ENCODE results near the gene HSPB7. TPM values are rescaled to one million over a fixed set of nuclear protein-coding genes. Genes with fewer than 3 reads are reported as not detected.
"Not testable (repeated sequence)": the region's sequence is repeated elsewhere in the genome, so short reads cannot be mapped to it uniquely, and the experiment has no call there.

Gene HSPB7
- total RNA-seq, 1 experiment from 2014 or later, result not detected

DNA sequence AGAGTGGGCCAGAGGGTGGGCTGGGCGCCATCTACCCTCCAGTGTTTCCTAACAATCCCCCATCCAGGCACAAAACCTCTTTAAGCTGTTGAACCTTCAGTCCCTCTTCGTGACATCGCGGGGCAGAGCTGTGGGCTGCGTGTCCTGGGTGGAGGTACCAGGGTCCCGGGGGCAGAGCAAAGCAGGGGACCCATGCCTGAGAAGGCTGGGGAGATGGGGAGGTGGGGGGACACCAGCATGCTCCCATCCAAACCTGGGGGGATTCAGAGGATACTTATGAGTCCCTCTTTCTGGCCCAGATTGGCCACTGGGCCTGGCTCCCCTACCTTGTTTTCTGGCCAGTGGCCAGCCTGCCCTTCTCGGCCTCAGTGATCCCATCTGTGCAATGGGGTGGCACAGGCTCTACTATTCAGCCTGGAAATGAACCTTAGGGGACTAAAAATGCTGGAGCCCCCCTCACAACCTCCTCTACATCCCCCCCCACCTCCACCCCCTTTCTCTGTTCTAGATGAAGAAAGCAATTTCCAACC, 15.3 kb upstream of the HSPB7 start:
- H3K14ac ChIP-seq (ENCODE audit: insufficient read depth, low read length); H2BK120ac ChIP-seq (ENCODE audit: low read depth, low read length, poor library complexity, severe bottlenecking); H4K91ac ChIP-seq (ENCODE audit: insufficient read length, low read depth, low read length); H3K79me1 ChIP-seq (ENCODE audit: insufficient read depth, low read depth, low read length, poor library complexity, severe bottlenecking); H3K18ac ChIP-seq (ENCODE audit: insufficient read length, low read depth, low read length); H3K4me3 Mint-ChIP-seq; H2BK5ac ChIP-seq (ENCODE audit: insufficient read length, low read length); H2AK5ac ChIP-seq (ENCODE audit: insufficient read length, low read length); H3K56ac ChIP-seq (ENCODE audit: insufficient read length, low read depth, low read length); H3K4me1 ChIP-seq (ENCODE audit: insufficient read depth, low read length); H3K36me3 Mint-ChIP-seq (ENCODE audit: insufficient read depth in 1 of 3, low read depth in 3 of 3); H3K9me3 ChIP-seq (ENCODE audit: control insufficient read depth, low read depth, low read length); H3T11ph ChIP-seq (ENCODE audit: low read length); H3K27ac Mint-ChIP-seq; H3K27ac ChIP-seq (ENCODE audit: insufficient read length, low read depth, low read length); H3K79me2 ChIP-seq (ENCODE audit: insufficient read depth, low read length); H4K5ac ChIP-seq (ENCODE audit: insufficient read length, low read depth, low read length); H3K23me2 ChIP-seq (ENCODE audit: insufficient read length, low read depth, low read length, poor library complexity, severe bottlenecking); DNase-seq; H4K20me1 ChIP-seq (ENCODE audit: control insufficient read depth, insufficient read depth, insufficient read length); H3K9ac ChIP-seq (ENCODE audit: extremely low read depth, insufficient read length, low read length); H3K23ac ChIP-seq (ENCODE audit: insufficient read length, low read depth, low read length); H2AFZ ChIP-seq (ENCODE audit: low read length); H2BK15ac ChIP-seq (ENCODE audit: low read depth, low read length); H3K4me2 ChIP-seq (ENCODE audit: insufficient read depth, insufficient read length, low read length); H3K4ac ChIP-seq (ENCODE audit: low read depth, low read length); H4K8ac ChIP-seq (replicated peaks; ENCODE audit: insufficient read length, low read depth, low read length); H2BK12ac ChIP-seq (ENCODE audit: insufficient read length, low read depth, low read length); H3K27me3 Mint-ChIP-seq (ENCODE audit: low read depth); H3K27me3 ChIP-seq (ENCODE audit: insufficient read depth, low read length); H2BK20ac ChIP-seq (ENCODE audit: low read depth, low read length, poor library complexity, severe bottlenecking); H3K9me3 Mint-ChIP-seq: not testable (repeated sequence)
- H3K4me1 Mint-ChIP-seq, result peaks cover 10 to 20% of the 10 kb centered on the region in 2 experiments
- WGBS (ENCODE audit: extremely low coverage, insufficient read length, low lambda C conversion rate), result no CpG with 5 or more reads among the region's 7 CpGs
